Neural progenitor cell (in vitro differentiated cells): ENCODE results near the gene ACBD7. TPM values are rescaled to one million over a fixed set of nuclear protein-coding genes. Genes with fewer than 3 reads are reported as not detected.
A peak's percentile ranks its signal among the peaks of the same experiment; 100 is the strongest.

Experiments
- DNase-seq: peaks from one replicate; pipeline ENCODE4 v3.0.0-alpha.2; 2016; ENCODE audit warnings: low spot score
- H2AFZ ChIP-seq: fragments of 200-600 bp; sonication (generic); replicated peaks from 2 replicates; pipeline ENCODE4 v1.6.1; 2016; ENCODE audit warnings: antibody characterized with exemption
- H3F3A ChIP-seq: fragments of 200-600 bp; sonication (generic); 2 replicates; pipeline ENCODE4 v1.6.1; 2016; ENCODE audit warnings: antibody characterized with exemption, low read depth
- H3K27ac ChIP-seq: fragments of 200-600 bp; sonication (generic); 2 replicates; pipeline ENCODE4 v1.5.1; 2016; ENCODE audit warnings: mild to moderate bottlenecking
- H3K27me3 ChIP-seq: fragments of 200-600 bp; sonication (generic); 2 replicates; pipeline ENCODE4 v1.6.1; 2016; ENCODE audit warnings: mild to moderate bottlenecking, moderate library complexity
- H3K36me3 ChIP-seq: fragments of 200-600 bp; sonication (generic); 2 replicates; pipeline ENCODE4 v1.5.1; 2016
- H3K4me1 ChIP-seq: fragments of 200-600 bp; sonication (generic); 2 replicates; pipeline ENCODE4 v1.6.1; 2016; ENCODE audit warnings: mixed run types
- H3K4me2 ChIP-seq: fragments of 200-600 bp; sonication (generic); 2 replicates; pipeline ENCODE4 v1.6.1; 2016
- H3K4me3 ChIP-seq: fragments of 200-600 bp; sonication (generic); 2 replicates; pipeline ENCODE4 v1.5.1; 2016
- H3K79me2 ChIP-seq: fragments of 200-600 bp; sonication (generic); 2 replicates; pipeline ENCODE4 v1.6.1; 2016; ENCODE audit warnings: low read depth
- H3K9ac ChIP-seq: fragments of 200-600 bp; sonication (generic); 2 replicates; pipeline ENCODE4 v1.6.1; 2016
- H3K9me3 ChIP-seq: fragments of 200-600 bp; sonication (generic); 2 replicates; pipeline ENCODE4 v1.5.1; 2016; ENCODE audit warnings: low read depth
- H4K20me1 ChIP-seq: fragments of 200-600 bp; sonication (generic); 2 replicates; pipeline ENCODE4 v1.6.1; 2016; ENCODE audit warnings: low read depth
- H3K27ac Mint-ChIP-seq: 3 replicates; pipeline ENCODE4 v1.8.0; 2021; ENCODE audit warnings: mixed read lengths
- H3K27me3 Mint-ChIP-seq: 2 replicates; pipeline ENCODE4 v1.8.0; 2022; ENCODE audit warnings: low read depth, mild to moderate bottlenecking, inconsistent platforms, moderate library complexity, mixed read lengths; ENCODE audit not compliant: insufficient read depth
- H3K36me3 Mint-ChIP-seq: 3 replicates; pipeline ENCODE4 v1.8.0; 2021; ENCODE audit warnings: mixed read lengths
- H3K4me1 Mint-ChIP-seq: 3 replicates; pipeline ENCODE4 v1.8.0; 2021; ENCODE audit warnings: mixed read lengths
- H3K4me3 Mint-ChIP-seq: 3 replicates; pipeline ENCODE4 v1.8.0; 2021; ENCODE audit warnings: mild to moderate bottlenecking, moderate library complexity, mixed read lengths
- H3K9me3 Mint-ChIP-seq: 3 replicates; pipeline ENCODE4 v1.8.0; 2020; ENCODE audit warnings: mixed read lengths
- CTCF ChIP-seq: fragments of 200-600 bp; sonication (generic); IDR thresholded peaks from 2 replicates; pipeline ENCODE4 v1.5.1; 2017; ENCODE audit warnings: antibody characterized with exemption, mild to moderate bottlenecking
- EZH2 ChIP-seq: fragments of 200-600 bp; sonication (generic); IDR thresholded peaks from 2 replicates; pipeline ENCODE4 v1.6.1; 2017; ENCODE audit warnings: antibody characterized with exemption, mild to moderate bottlenecking, moderate library complexity
- EZH2phosphoT487 ChIP-seq: fragments of 200-600 bp; sonication (generic); IDR thresholded peaks from 2 replicates; pipeline ENCODE4 v1.6.1; 2017; ENCODE audit warnings: antibody characterized with exemption
- total RNA-seq: library from RNA; depleted of rRNA; stranded (reverse); fragments of >200 nt; gene quantifications from 2 replicates; pipeline ENCODE4 v1.2.3, GENCODE V29; 2015; ENCODE audit warnings: low replicate concordance

Gene ACBD7
- total RNA-seq, 1 donor from 2014 or later, result 97.3 TPM

DNA sequence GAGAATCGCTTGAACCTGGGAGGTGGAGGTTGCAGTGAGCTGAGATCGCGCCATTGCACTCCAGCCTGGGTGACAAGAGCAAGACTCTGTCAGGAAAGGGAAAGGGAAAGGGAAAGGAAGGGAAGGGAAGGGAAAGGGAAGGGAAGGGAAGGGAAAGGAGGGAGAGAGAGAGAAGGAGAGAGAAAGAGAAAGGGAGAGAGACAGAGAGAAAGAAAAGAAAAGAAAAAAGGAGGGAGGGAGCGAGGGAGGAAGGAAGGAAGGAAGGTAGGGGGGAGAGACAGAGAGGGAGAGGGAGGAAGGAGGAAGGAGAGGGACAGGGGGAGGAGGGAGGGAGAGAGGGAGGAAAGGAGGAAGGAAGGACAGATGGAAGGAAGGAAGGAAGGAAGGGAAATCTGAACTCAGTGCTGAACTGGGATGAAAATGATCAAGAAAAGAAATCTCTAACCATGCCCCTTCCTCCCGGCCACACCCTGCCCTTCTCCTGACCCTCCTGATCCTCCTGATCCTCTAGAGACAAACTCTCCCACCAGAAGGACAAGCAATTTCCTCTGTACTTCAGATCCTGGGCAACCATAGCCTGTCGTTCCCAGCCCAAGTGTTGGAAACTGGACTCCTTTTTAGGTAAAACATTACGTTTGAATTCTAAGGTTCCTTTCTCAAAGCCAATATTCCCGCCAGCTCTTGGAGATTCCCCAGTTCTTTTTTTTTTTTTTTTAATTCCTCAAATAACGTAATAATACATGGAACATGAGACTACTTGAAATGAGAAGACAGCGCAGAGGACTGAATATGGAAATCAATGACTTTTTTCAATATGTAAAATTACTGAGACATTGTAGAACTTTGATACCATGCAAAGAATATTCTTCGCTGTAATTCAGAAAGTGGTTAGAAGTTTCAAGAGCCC is 47.8 kb upstream of the ACBD7 start:
- no peaks in the 10 kb centered on the region for H3K9me3 ChIP-seq
- H3K27me3 ChIP-seq, result no peaks in the 10 kb centered on the region
- H3K9me3 Mint-ChIP-seq, result no peaks in the 10 kb centered on the region
- peak overlapping the region; percentile 33 for H3K27ac Mint-ChIP-seq
- TF ChIP-seq EZH2phosphoT487 (no peak), CTCF (no peak), EZH2 (no peak)
- peaks cover 7% of the 10 kb centered on the region for H3K4me1 ChIP-seq
- no peak overlapping the region for H3K9ac ChIP-seq
- no peak overlapping the region for H3K4me3 Mint-ChIP-seq
- peaks cover 2% of the 10 kb centered on the region for H3K27me3 Mint-ChIP-seq
- H3F3A ChIP-seq, result peaks cover under 1% of the 10 kb centered on the region
- no peak overlapping the region for H3K4me3 ChIP-seq
- no peak overlapping the region for H3K27ac ChIP-seq
- peaks cover 9% of the 10 kb centered on the region for H4K20me1 ChIP-seq
- H3K36me3 Mint-ChIP-seq, result peaks cover 23% of the 10 kb centered on the region
- H2AFZ ChIP-seq, result no peak overlapping the region
- DNase-seq, result no peak
- H3K36me3 ChIP-seq, result no peaks in the 10 kb centered on the region
- H3K4me2 ChIP-seq, result no peak overlapping the region
- no peaks in the 10 kb centered on the region for H3K79me2 ChIP-seq
- H3K4me1 Mint-ChIP-seq, result peaks cover 8% of the 10 kb centered on the region

GRCh38 chr10:15131330-15131729 is 42.8 kb upstream of the ACBD7 start:
- H3K27me3 ChIP-seq, result no peaks in the 10 kb centered on the region
- H3K27ac ChIP-seq, result no peak overlapping the region
- no peak for TF ChIP-seq EZH2phosphoT487
- no peak for TF ChIP-seq CTCF
- no peak for TF ChIP-seq EZH2
- Mint-ChIP-seq H3K27ac (no peak overlapping the region), H3K36me3 (peaks cover 39% of the 10 kb centered on the region), H3K4me3 (no peak overlapping the region), H3K27me3 (peaks cover 2% of the 10 kb centered on the region), H3K9me3 (no peaks in the 10 kb centered on the region), H3K4me1 (no peaks in the 10 kb centered on the region)
- H3K36me3 ChIP-seq, result no peaks in the 10 kb centered on the region
- H3F3A ChIP-seq, result no peaks in the 10 kb centered on the region
- no peak overlapping the region for H3K9ac ChIP-seq
- H3K4me1 ChIP-seq, result no peaks in the 10 kb centered on the region
- no peak overlapping the region for H3K4me3 ChIP-seq
- H3K4me2 ChIP-seq, result no peak overlapping the region
- H3K79me2 ChIP-seq, result no peaks in the 10 kb centered on the region
- no peak overlapping the region for H2AFZ ChIP-seq
- DNase-seq, result no peak
- H3K9me3 ChIP-seq, result no peaks in the 10 kb centered on the region
- no peaks in the 10 kb centered on the region for H4K20me1 ChIP-seq

- Histone ChIP-seq H3K36me3 (no peaks in the 10 kb centered on the region), H4K20me1 (no peaks in the 10 kb centered on the region), H3K4me2 (no peak overlapping the region), H2AFZ (no peak overlapping the region), H3K27ac (no peak overlapping the region), H3K4me1 (no peaks in the 10 kb centered on the region), H3K4me3 (no peak overlapping the region), H3K9ac (no peak overlapping the region), H3K27me3 (no peaks in the 10 kb centered on the region), H3K79me2 (no peaks in the 10 kb centered on the region), H3F3A (no peaks in the 10 kb centered on the region), H3K9me3 (no peaks in the 10 kb centered on the region)
- Mint-ChIP-seq H3K9me3 (no peaks in the 10 kb centered on the region), H3K27ac (no peak overlapping the region), H3K4me3 (no peak overlapping the region), H3K27me3 (no peaks in the 10 kb centered on the region), H3K36me3 (peaks cover 23% of the 10 kb centered on the region), H3K4me1 (no peaks in the 10 kb centered on the region)
- DNase-seq, result no peak
- TF ChIP-seq EZH2 (no peak), CTCF (no peak), EZH2phosphoT487 (no peak)
Measured at GRCh38 chr10:15124908-15125307, 36.3 kb upstream of the ACBD7 start.
